Osteoblast (primary cell): Measurements from ENCODE around the gene DVL1. TPM values are rescaled to one million over a fixed set of nuclear protein-coding genes. Genes with fewer than 3 reads are reported as not detected.

ENCODE experiments used
- DNase-seq: peaks from one replicate; pipeline ENCODE4 v3.0.0; 2011; ENCODE audit warnings: low spot score, mixed read lengths; ENCODE audit not compliant: insufficient read length; ENCODE audit errors: missing footprints
- H2AFZ ChIP-seq: 2 replicates; pipeline ENCODE4 v1.6.0; 2011; ENCODE audit warnings: mild to moderate bottlenecking, low read length
- H3K27ac ChIP-seq: 2 replicates; pipeline ENCODE4 v1.5.1; 2011; ENCODE audit warnings: mild to moderate bottlenecking, low read depth, low read length, moderate library complexity
- H3K27me3 ChIP-seq: 2 replicates; pipeline ENCODE4 v1.6.0; 2012; ENCODE audit warnings: mild to moderate bottlenecking, control low read depth, inconsistent platforms, low read length, moderate library complexity; ENCODE audit not compliant: insufficient read depth
- H3K36me3 ChIP-seq: 2 replicates; pipeline ENCODE4 v1.5.1; 2011; ENCODE audit warnings: mild to moderate bottlenecking, low read length, control low read depth, moderate library complexity; ENCODE audit not compliant: insufficient read depth
- H3K4me1 ChIP-seq: 2 replicates; pipeline ENCODE4 v1.5.1; 2011; ENCODE audit warnings: mild to moderate bottlenecking, low read length, control low read depth, moderate library complexity; ENCODE audit not compliant: insufficient read depth
- H3K4me2 ChIP-seq: 2 replicates; pipeline ENCODE4 v1.6.0; 2011; ENCODE audit warnings: mild to moderate bottlenecking, low read length; ENCODE audit not compliant: insufficient read depth
- H3K4me3 ChIP-seq: fragments of 200-600 bp; sonication (generic); 3 replicates; pipeline ENCODE4 v1.5.1; 2012; ENCODE audit warnings: mild to moderate bottlenecking, low read length, inconsistent platforms; ENCODE audit not compliant: insufficient read depth
- H3K79me2 ChIP-seq: 2 replicates; pipeline ENCODE4 v1.6.0; 2012; ENCODE audit warnings: mild to moderate bottlenecking, low read length, control low read depth, inconsistent platforms; ENCODE audit not compliant: insufficient read depth
- H3K9me3 ChIP-seq: 2 replicates; pipeline ENCODE4 v1.5.1; 2011; ENCODE audit warnings: low read depth, low read length, control low read depth
- H4K20me1 ChIP-seq: 2 replicates; pipeline ENCODE4 v1.6.0; 2012; ENCODE audit warnings: mild to moderate bottlenecking, low read length, control low read depth; ENCODE audit not compliant: insufficient read depth
- total RNA-seq: library from RNA; depleted of rRNA; stranded (reverse); fragments of >200 nt; gene quantifications from 2 replicates; pipeline ENCODE4 v1.2.3, GENCODE V29; 2012
- TF ChIP-seq, protein P1 (sequence below): IDR thresholded peaks from 2 replicates; pipeline ENCODE4 v1.5.1; 2011; ENCODE audit warnings: mild to moderate bottlenecking, low read depth, low read length, moderate library complexity; ENCODE audit errors: extremely low read depth

Gene DVL1
- total RNA-seq, 1 donor, result 73.5 TPM

GRCh38 chr1:1309251-1310108 is 39.7 kb downstream of the DVL1 start:
- Histone ChIP-seq H3K79me2 (peaks cover 53% of the 10 kb centered on the region), H3K4me3 (peak overlapping the region; percentile 86), H3K4me1 (peaks cover 32% of the 10 kb centered on the region), H2AFZ (no peak overlapping the region), H3K36me3 (peaks cover 39% of the 10 kb centered on the region), H3K4me2 (peak overlapping the region; percentile 89), H4K20me1 (peaks cover 48% of the 10 kb centered on the region), H3K27ac (peak overlapping the region; percentile 77), H3K9me3 (no peaks in the 10 kb centered on the region), H3K27me3 (no peaks in the 10 kb centered on the region)
- no peak for DNase-seq
- TF ChIP-seq, protein P1, sequence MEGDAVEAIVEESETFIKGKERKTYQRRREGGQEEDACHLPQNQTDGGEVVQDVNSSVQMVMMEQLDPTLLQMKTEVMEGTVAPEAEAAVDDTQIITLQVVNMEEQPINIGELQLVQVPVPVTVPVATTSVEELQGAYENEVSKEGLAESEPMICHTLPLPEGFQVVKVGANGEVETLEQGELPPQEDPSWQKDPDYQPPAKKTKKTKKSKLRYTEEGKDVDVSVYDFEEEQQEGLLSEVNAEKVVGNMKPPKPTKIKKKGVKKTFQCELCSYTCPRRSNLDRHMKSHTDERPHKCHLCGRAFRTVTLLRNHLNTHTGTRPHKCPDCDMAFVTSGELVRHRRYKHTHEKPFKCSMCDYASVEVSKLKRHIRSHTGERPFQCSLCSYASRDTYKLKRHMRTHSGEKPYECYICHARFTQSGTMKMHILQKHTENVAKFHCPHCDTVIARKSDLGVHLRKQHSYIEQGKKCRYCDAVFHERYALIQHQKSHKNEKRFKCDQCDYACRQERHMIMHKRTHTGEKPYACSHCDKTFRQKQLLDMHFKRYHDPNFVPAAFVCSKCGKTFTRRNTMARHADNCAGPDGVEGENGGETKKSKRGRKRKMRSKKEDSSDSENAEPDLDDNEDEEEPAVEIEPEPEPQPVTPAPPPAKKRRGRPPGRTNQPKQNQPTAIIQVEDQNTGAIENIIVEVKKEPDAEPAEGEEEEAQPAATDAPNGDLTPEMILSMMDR, result no peak

DNA sequence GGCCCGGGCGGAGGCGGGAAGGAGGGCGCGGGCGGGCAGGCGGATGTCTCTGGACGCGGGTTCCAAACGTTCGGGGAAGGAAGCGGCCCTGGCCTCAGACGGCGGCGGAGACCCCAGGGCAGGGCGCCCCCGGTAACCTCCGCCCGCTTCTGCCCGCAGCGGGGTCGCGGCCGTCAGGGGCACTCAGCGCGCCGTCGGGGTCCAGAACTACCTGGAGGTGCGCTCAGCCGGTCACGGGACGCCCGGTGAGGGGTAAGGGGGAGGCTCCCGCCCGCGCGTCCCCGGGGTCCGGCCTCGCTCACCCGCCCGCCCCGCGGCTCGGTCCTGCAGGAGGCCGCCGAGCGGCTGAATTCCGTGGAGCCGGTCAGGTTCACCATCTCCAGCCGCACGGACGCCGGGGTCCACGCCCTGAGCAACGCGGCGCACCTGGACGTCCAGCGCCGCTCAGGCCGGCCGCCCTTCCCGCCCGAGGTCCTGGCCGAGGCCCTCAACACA is 40.4 kb downstream of the DVL1 start:
- Histone ChIP-seq H3K4me3 (peak overlapping the region; percentile 86), H4K20me1 (peaks cover 48% of the 10 kb centered on the region), H3K9me3 (no peaks in the 10 kb centered on the region), H3K36me3 (peaks cover 32% of the 10 kb centered on the region), H3K79me2 (peaks cover 59% of the 10 kb centered on the region), H3K4me2 (peak overlapping the region; percentile 89), H2AFZ (no peak overlapping the region), H3K27me3 (no peaks in the 10 kb centered on the region), H3K4me1 (peaks cover 34% of the 10 kb centered on the region), H3K27ac (peak overlapping the region; percentile 77)
- DNase-seq, result no peak
- TF ChIP-seq, protein P1, result no peak

- no peaks in the 10 kb centered on the region for H3K27me3 ChIP-seq
- no peaks in the 10 kb centered on the region for H3K9me3 ChIP-seq
- H4K20me1 ChIP-seq, result peaks cover 46% of the 10 kb centered on the region
- peak within 1 kb of the TSS; percentile 89 for H3K4me2 ChIP-seq
- H3K4me1 ChIP-seq, result peaks cover 34% of the 10 kb centered on the region
- peak within 1 kb of the TSS; percentile 86 for H3K4me3 ChIP-seq
- H3K79me2 ChIP-seq, result peaks cover 58% of the 10 kb centered on the region
- H3K36me3 ChIP-seq, result peaks cover 25% of the 10 kb centered on the region
- H2AFZ ChIP-seq, result peak within 1 kb of the TSS; percentile 51
- TF ChIP-seq, protein P1, result no peak
- peak within 1 kb of the TSS; percentile 77 for H3K27ac ChIP-seq
- DNase-seq, result peak; percentile 100
These were observed 41.1 kb downstream of the DVL1 start, which contains the start of the genes ACAP3 and PUSL1 for GRCh38 chr1:1307923-1308755. TSS of gene ACAP3 (minus strand) at chr1:1307930. CDS start at chr1:1307815, 115 bp downstream. TSS of gene PUSL1 (plus strand) at chr1:1308597. CDS start at chr1:1308644, 47 bp downstream.
